Measurements from ENCODE around the gene MASP1. TPM values are rescaled to one million over a fixed set of nuclear protein-coding genes. Genes with fewer than 3 reads are reported as not detected.

The MASP1 gene
- polyA plus RNA-seq, 1 donor from 2014 or later = 0.19 TPM

DNA sequence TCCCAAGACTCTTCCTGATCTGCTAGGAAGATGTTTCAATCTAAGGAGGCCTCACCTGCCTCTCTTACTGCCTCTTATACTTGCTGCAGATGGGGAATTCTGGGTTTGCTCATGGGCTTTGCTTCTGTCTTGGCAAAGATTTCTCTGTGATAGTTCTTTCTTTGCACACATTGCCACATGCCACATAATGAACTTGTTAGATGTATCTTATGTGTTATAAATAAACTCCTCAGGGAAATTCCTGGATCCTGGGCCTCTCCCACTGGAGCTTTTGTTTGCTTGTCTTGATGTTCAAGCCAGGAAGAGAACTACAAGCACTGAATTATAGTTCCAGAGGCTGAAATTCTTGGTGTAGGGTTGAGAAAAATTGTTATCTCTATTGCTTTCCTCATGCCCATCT is 82.0 kb downstream of the MASP1 start:
- no peaks in the 10 kb centered on the region for H3K27me3 ChIP-seq (ENCODE audit: insufficient read depth, low read depth, low read length)
- TF ChIP-seq TAF1 (IDR thresholded peaks at IDR 0.05; ENCODE audit: low read depth) (no peak), EP300 (conservative IDR thresholded peaks at IDR 0.05; ENCODE audit: poor library complexity, severe bottlenecking) (no peak), RAD21 (conservative IDR thresholded peaks at IDR 0.05) (no peak), MXI1 (conservative IDR thresholded peaks at IDR 0.05; ENCODE audit: poor library complexity, severe bottlenecking) (no peak), POLR2AphosphoS5 (IDR thresholded peaks at IDR 0.05) (no peak), SMC3 (conservative IDR thresholded peaks at IDR 0.05; ENCODE audit: poor library complexity) (no peak), EZH2 (IDR thresholded peaks at IDR 0.05; ENCODE audit: borderline replicate concordance, insufficient read depth, low read length, poor library complexity, severe bottlenecking) (no peak), REST (IDR thresholded peaks at IDR 0.05; ENCODE audit: borderline replicate concordance) (no peak)
- TF ChIP-seq, protein P1, sequence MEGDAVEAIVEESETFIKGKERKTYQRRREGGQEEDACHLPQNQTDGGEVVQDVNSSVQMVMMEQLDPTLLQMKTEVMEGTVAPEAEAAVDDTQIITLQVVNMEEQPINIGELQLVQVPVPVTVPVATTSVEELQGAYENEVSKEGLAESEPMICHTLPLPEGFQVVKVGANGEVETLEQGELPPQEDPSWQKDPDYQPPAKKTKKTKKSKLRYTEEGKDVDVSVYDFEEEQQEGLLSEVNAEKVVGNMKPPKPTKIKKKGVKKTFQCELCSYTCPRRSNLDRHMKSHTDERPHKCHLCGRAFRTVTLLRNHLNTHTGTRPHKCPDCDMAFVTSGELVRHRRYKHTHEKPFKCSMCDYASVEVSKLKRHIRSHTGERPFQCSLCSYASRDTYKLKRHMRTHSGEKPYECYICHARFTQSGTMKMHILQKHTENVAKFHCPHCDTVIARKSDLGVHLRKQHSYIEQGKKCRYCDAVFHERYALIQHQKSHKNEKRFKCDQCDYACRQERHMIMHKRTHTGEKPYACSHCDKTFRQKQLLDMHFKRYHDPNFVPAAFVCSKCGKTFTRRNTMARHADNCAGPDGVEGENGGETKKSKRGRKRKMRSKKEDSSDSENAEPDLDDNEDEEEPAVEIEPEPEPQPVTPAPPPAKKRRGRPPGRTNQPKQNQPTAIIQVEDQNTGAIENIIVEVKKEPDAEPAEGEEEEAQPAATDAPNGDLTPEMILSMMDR (IDR thresholded peaks at IDR 0.05; ENCODE audit: poor library complexity, severe bottlenecking) = no peak
- no peaks in the 10 kb centered on the region for H4K20me1 ChIP-seq (ENCODE audit: insufficient read depth)
- no peak overlapping the region for H3K4me2 ChIP-seq (ENCODE audit: low read length)
- H2AFZ ChIP-seq (ENCODE audit: low read depth, low read length) = no peak overlapping the region
- H3K79me2 ChIP-seq (replicated peaks; ENCODE audit: insufficient read depth, low read length) = no peaks in the 10 kb centered on the region
- H3K9me3 ChIP-seq (ENCODE audit: low read length) = no peaks in the 10 kb centered on the region
- no peak overlapping the region for H3K9ac ChIP-seq (ENCODE audit: low read length)
- no peaks in the 10 kb centered on the region for H3F3A ChIP-seq (ENCODE audit: insufficient read depth, low read length, poor library complexity, severe bottlenecking)
- H3K36me3 ChIP-seq (ENCODE audit: insufficient read depth, low read length) = no peaks in the 10 kb centered on the region
- no peaks in the 10 kb centered on the region for H3K9me2 ChIP-seq (ENCODE audit: insufficient read depth, low read length)
- no peak overlapping the region for H3K27ac ChIP-seq (ENCODE audit: low read length)
- H3K4me3 ChIP-seq (ENCODE audit: low read length) = no peak overlapping the region

DNA sequence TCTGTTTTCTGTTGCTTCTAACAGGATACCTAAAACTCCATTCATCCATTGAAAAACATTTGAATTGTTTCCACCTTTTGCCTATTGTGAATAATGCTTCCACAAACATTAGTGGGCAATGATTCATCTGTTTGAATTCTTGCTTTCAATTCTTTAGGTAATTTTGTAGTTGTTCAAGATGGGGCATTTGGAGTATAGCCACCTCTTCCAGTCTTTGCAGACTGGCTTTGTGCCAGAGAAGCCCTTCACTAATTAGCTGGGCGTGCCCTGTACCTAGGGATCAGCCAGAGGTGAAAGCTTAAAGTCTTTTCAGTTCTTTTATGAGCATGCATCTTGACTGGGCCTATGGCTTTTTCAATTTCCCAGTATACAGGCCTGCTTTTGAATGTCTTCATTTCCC is 83.4 kb downstream of the MASP1 start:
- H3F3A ChIP-seq (ENCODE audit: insufficient read depth, low read length, poor library complexity, severe bottlenecking) = no peaks in the 10 kb centered on the region
- no peaks in the 10 kb centered on the region for H3K27me3 ChIP-seq (ENCODE audit: insufficient read depth, low read depth, low read length)
- no peak overlapping the region for H2AFZ ChIP-seq (ENCODE audit: low read depth, low read length)
- H3K79me2 ChIP-seq (replicated peaks; ENCODE audit: insufficient read depth, low read length) = no peaks in the 10 kb centered on the region
- no peaks in the 10 kb centered on the region for H3K36me3 ChIP-seq (ENCODE audit: insufficient read depth, low read length)
- H3K9me2 ChIP-seq (ENCODE audit: insufficient read depth, low read length) = no peaks in the 10 kb centered on the region
- no peaks in the 10 kb centered on the region for H3K9me3 ChIP-seq (ENCODE audit: low read length)
- H3K4me3 ChIP-seq (ENCODE audit: low read length) = no peak overlapping the region
- H3K9ac ChIP-seq (ENCODE audit: low read length) = no peak overlapping the region
- no peak overlapping the region for H3K4me2 ChIP-seq (ENCODE audit: low read length)
- H4K20me1 ChIP-seq (ENCODE audit: insufficient read depth) = no peaks in the 10 kb centered on the region
- TF ChIP-seq SMC3 (conservative IDR thresholded peaks at IDR 0.05; ENCODE audit: poor library complexity) (no peak), RAD21 (conservative IDR thresholded peaks at IDR 0.05) (no peak), EP300 (conservative IDR thresholded peaks at IDR 0.05; ENCODE audit: poor library complexity, severe bottlenecking) (no peak), MXI1 (conservative IDR thresholded peaks at IDR 0.05; ENCODE audit: poor library complexity, severe bottlenecking) (no peak), TAF1 (IDR thresholded peaks at IDR 0.05; ENCODE audit: low read depth) (no peak), REST (IDR thresholded peaks at IDR 0.05; ENCODE audit: borderline replicate concordance) (no peak), POLR2AphosphoS5 (IDR thresholded peaks at IDR 0.05) (no peak), EZH2 (IDR thresholded peaks at IDR 0.05; ENCODE audit: borderline replicate concordance, insufficient read depth, low read length, poor library complexity, severe bottlenecking) (no peak)
- TF ChIP-seq, protein P1 (IDR thresholded peaks at IDR 0.05; ENCODE audit: poor library complexity, severe bottlenecking) = no peak
- H3K27ac ChIP-seq (ENCODE audit: low read length) = no peak overlapping the region

Measured in neural cell (in vitro differentiated cells).